Umbilical cord (tissue), 2 donors: ENCODE measurements around the gene ARMC7. TPM values are rescaled to one million over a fixed set of nuclear protein-coding genes. Genes with fewer than 3 reads are reported as not detected.
A peak's percentile ranks its signal among the peaks of the same experiment; 100 is the strongest.
"Not testable (repeated sequence)": the region's sequence is repeated elsewhere in the genome, so short reads cannot be mapped to it uniquely, and the experiment has no call there.

ENCODE experiments used
- DNase-seq: peaks from one replicate; pipeline ENCODE4 v3.0.0-alpha.2; 2015; ENCODE audit warnings: low spot score
- total RNA-seq: library from RNA; depleted of rRNA; stranded (reverse); fragments of >200 nt; gene quantifications from one replicate; pipeline ENCODE4 v1.2.3, GENCODE V29; 2014; ENCODE audit warnings: low replicate concordance; ENCODE audit not compliant: insufficient read depth

Gene ARMC7
- total RNA-seq, 1 donor from 2014 or later = 2.6 TPM

DNA sequence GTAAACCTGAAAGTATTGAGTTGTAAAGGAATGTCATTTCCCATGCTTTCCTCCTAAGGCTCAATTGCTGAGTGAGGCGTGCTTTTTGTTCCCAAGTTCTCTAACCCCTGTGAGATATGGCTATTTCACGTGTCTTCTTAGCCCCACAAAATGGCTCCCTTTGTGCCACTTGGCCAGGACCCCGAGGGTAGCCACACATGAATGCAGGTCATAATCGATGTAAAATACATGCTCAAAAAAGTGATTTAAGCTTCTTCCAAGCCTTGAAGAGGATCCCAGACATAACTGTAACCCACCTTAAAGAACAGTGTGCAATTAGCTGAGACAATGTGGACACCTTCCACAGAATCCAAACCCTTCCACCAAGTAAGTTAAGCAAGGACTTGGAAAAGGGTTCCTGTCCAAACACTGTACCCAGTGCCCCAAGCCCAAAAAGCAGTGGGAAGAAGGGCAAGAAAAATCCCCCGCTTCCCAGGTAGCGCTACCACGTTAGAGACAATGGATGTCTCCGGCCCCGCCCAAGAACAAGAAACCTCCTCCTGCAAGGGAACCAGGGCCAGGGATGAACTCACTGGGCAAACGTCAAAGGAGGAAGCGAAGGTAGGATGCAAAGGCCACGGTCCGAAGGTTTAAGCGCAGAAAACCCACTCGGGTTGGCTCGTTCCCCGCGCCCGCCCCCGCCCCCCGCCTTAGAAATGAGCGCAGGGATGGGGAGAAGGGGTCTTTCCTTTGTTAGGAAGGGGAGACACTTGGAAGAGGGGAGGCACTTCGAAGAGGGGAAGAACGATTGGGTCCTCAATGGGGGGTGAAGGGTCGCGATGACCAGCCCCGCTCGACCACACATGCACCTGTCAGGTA is 43.4 kb downstream of the ARMC7 start:
- peak; percentile 34 for DNase-seq

DNA sequence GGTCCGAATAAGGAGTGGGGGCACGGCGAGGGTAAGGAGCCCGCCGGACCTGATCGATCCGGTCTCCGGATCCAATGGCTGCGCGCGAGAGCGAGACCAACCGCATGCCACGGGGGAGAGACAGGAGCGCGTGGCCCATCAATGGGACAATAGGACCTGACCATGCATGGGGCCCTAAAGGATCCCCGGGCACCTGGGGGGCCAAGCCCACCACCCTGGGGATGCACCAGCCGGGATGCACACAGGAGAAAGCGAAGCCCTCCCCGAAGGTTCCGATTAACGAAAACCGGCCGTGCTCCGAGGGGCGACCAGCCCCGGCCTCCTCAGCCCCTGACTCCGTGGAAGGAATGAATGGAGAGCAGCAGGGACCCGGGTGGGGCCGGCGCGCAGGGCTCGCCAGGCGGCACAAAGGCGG is 44.0 kb downstream of the ARMC7 start:
- no peak for DNase-seq

DNA sequence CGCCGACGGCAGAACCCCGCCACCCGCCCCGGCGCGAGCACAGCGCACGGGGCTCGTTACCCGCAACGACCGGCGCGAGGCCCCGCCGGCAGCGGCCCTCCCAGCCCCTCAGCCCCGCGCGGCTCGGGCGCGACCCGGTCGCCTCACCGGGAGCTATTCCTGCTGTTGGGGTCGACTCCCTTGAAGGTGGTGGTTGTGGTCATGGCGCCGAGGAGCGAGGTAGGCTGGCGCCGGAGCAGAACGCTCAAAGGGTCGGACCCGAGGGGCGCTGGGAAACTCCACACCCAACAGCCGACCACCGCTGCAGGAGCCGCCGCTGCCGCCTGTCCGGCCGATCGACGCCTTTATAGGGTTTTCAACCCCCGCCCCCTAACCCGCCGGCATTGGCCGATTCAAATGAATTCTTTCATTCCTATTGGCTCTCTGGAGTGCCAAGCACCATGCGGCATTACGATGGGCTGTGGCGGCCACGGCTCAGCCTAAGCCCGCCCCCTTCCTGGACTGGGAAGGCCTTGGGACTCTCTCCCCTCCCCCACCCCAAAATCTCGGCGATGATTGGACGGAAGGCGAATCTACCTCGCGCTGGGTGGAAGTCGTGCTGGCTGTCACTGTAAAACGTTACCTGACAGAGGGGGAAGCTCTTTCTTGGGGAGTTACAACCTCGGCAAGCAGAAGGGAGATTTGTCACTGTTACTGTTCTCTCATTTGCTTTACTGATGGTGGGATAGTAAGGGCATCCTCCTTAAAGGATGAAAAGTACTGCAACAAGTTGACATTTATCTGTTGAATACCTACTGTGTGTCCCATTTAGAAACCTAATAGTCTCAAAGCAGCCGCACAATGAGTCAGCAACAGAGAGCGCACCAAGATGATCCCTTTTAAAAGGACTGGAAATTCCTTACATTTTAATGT is 44.7 kb downstream of the ARMC7 start, which contains the start of gene JPT1:
Gene JPT1, minus strand, starts transcription at position 318 of the 912 bp plus-strand sequence. Its CDS starts 115 bp downstream, at position 203.
- peak; percentile 99 for DNase-seq

DNA sequence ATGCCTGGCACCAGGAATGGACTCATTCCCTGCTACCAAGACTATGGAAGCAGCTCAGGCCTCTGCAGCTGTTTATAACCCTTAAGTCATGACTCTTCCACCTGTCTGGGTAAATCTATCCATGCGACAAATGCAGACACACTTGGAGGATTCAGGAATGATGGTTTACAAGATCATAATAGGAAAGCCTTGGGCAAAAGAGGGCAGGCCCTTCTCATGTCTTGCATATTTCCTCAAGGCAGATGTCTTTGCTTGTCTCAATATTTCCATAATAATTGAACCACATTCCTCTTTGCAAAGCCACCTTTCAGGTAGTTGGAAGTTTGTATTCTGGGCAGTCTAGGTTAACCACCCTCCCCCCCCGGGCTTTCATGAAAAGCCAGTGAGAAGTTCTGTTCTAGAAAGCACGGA is 45.4 kb downstream of the ARMC7 start:
- no peak for DNase-seq

DNA sequence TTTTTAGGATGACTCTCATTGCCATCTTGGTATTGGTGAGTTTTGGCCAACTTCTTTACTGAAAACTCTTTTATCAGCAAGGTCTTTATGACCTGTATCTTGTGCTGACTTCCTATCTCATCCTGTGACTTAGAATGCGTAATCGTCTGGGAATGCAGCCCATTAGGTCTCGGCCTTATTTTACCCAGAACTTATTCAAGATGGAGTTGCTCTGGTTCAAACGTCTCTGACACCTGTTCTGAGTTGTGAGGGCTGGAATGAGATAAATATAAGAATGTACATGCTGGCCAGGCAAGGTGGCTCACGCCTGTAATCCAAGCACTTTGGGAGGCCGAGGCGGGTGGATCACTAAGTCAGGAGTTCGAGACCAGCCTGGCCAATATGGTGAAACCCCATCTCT is 48.7 kb downstream of the ARMC7 start:
- DNase-seq = not testable (repeated sequence)

DNA sequence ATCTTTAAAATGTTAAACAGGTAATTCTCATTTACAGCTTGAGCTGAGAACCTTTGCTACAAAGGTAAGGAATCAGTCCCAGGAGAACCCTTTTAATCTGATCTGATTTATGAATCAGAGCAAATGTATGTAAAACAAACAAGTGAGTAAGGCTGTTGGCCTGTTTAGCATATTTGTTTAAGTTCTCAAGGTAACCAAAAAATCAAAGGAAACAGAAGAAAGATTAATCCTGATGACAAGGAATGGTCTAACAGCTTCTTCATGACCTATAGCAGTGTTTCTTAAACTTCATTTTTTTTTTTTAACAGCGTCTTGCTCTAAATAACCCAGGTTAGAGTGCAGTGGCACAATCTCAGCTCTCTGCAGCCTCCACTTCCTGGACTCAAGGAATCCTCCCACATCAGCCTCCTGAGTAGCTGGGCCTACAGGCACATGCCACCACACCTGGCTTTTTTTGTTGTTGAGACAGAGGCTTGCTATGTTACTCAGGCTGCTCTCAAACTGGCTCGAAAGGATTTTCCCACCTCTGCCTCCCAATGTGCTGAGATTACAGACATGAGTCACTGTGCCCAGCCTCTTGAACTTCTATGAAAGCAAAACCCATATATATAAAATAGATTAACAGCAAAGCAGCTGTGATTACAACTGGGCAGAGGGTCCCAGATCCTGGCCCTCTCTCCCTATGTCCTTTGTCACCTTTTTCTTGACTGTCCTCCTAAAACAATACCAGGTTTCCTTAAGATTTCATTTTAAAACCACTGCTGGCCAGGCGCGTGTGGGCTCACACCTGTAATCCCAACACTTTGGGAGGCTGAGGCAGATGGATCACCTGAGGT is 49.6 kb downstream of the ARMC7 start:
- DNase-seq = no peak

DNA sequence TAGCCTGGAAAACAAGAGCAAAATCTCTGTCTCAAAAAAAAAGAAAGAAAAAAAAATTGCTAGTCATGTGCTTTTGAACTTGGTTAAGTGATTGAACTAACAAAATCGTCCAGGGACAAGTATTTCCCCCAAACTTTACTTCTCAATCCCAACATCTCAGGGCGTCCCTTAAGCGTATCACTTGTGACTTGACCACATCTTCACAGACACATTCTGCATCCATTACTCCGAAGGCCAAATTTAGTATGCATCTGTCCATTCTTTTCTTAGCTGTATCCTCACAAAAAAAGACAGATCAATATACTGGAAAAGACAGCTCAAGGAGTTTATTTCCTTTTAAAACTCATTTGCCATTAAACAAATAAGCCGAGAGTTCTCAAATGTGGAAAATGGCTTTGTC is 50.4 kb downstream of the ARMC7 start:
- no peak for DNase-seq

DNA sequence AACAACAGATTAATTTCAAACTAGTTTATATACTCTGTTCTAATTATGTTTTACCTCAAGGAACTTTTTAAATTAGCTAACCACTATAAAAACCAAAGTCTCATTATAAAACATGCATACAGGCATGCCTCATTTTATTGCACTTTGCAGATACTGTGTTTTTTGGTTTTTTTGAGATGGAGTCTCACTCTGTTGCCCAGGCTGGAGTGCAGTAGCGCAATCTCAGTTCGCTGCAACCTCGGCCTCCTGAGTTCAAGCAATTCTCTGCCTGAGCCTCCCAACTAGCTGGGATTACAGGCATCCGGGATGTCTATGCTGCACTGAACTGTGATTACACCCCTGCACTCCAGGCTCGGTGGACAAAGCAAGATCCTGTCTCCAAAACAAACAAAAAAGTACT is 53.3 kb downstream of the ARMC7 start:
- DNase-seq = no peak

DNA sequence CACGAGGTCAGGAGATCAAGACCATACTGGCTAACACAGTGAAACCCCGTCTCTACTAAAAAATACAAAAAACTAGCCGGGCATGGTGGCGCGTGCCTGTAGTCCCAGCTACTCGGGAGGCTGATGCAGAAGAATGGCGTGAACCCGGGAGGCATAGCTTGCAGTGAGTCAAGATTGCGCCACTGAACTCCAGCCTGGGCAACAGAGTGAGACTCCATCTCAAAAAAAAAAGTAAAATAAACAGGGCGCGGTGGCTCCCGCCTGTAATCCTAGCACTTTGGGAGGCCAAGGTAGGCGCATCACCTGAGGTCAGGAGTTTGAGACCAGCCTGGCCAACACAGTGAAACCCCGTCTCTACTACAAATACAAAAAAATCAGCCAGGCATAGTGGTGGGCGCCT is 54.8 kb downstream of the ARMC7 start:
- DNase-seq = not testable (repeated sequence)

DNA sequence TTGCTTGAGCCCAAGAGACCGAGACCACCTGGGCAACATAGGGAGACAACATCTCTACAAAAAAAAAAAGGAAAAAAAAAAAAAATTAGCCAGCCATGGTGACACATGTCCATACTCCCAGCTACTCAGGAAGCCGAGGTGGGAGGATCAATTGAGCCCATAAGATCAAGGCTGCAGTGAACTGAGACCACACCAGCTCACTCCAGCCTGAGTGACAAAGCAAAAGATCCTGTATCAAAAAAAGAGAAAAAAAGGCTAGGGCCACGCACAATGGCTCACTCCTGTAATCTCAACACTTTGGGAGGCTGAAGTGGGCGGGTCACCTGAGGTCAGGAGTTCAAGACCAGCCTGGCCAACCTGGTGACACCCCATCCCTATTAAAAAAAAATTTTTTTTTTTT is 59.2 kb downstream of the ARMC7 start:
- no peak for DNase-seq

DNA sequence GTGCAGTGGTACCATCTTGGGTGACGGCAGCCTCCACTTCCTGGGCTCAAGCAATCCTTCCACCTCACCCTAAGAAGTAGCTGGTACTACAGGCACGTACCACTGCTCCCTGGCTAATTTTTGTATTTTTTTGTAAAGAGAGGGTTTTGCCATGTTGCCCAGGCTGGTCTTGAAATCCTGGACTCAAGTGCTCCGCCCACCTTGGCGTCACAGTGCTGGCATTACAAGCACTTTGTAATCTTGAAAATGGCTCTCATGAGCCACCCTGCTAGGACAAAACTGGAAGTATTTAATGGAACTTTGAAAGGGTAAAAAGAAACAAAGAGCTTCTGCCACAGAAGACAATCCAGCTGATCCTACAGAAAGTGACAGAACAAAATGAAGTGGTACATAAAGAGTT is 63.8 kb downstream of the ARMC7 start:
- no peak for DNase-seq

DNA sequence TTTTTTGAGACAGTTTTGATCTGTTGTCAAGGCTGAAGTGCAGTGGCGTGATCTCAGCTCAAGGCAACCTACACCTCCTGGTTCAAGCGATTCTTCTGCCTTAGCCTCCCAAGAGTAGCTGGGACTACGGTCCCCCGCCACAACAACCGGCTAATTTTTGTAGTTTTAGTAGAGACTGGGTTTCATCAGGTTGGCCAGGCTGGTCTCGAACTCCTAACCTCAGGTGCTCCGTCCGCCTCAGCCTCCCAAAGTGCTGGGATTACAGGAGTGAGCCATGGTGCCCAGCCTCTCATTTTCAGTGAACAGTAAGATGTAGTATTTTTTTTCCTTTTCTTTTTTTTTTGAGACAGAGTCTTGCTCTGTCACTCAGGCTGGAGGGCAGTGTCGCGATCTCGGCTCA is 65.2 kb downstream of the ARMC7 start:
- no peak for DNase-seq

DNA sequence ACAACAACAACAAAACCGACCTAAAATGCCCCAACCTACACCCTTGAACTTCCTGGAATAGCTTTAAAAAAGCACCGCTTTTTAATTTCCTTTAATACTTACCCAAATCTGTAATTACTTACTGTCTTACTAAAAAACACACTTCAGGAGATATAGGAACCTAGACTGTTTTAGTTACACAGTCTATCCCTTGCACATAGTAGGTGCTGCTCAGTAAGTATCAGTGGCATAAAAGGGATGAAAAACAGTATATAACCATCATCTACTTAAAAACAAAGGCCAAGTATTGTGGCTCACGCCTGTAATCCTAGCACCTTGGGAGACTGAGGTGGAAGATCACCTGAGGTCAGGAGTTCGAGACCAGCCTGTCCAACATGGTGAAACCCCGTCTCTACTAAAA is 66.9 kb downstream of the ARMC7 start:
- no peak for DNase-seq

DNA sequence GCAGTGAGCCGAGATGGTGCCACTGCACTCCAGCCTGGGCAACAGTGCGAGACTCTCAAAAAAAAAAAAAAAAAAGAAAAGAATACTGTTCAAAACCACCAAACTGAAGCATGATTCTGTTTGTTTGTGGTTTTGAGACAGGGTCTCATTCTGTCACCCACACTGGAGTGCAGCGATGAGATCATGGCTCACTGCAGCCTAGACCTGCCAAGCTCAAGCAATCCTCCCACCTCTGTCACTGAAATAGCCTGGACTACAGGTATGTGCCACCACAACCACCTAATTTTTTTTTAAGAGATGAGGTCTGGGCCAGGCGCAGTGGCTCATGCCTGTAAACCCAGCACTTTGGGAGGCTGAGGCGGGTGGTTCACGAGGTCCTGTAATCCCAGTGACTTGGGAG is 68.7 kb downstream of the ARMC7 start:
- DNase-seq = no peak

Other genes starting within 250 kb of the ARMC7 start
- 1.7 TPM for gene FDXR, start 237.0 kb upstream of the ARMC7 start, total RNA-seq
- not detected for gene FADS6, start 216.3 kb upstream of the ARMC7 start, total RNA-seq
- 2.9 TPM for gene USH1G, start 186.7 kb upstream of the ARMC7 start, total RNA-seq
- 0.72 TPM for gene OTOP2, start 185.7 kb upstream of the ARMC7 start, total RNA-seq
- gene OTOP3, start 174.1 kb upstream of the ARMC7 start, total RNA-seq = not detected
- gene HID1, start 137.2 kb upstream of the ARMC7 start, total RNA-seq = 8.9 TPM
- gene CDR2L, start 122.3 kb upstream of the ARMC7 start, total RNA-seq = 3.1 TPM
- gene MRPL58, start 97.3 kb upstream of the ARMC7 start, total RNA-seq = 24.6 TPM
- 231 TPM for gene ATP5PD, start 63.0 kb upstream of the ARMC7 start, total RNA-seq
- gene KCTD2, start 62.7 kb upstream of the ARMC7 start, total RNA-seq = 21.2 TPM
- 20.7 TPM for gene SLC16A5, start 22.0 kb upstream of the ARMC7 start, total RNA-seq
- gene NT5C, start 21.8 kb downstream of the ARMC7 start, total RNA-seq = 47.7 TPM
- gene JPT1, start 44.5 kb downstream of the ARMC7 start, total RNA-seq = 16.6 TPM
- gene SUMO2, start 73.0 kb downstream of the ARMC7 start, total RNA-seq = 67.2 TPM
- gene NUP85, start 95.7 kb downstream of the ARMC7 start, total RNA-seq = 33.5 TPM
- gene GGA3, start 151.6 kb downstream of the ARMC7 start, total RNA-seq = 33.7 TPM
- gene MRPS7, start 151.9 kb downstream of the ARMC7 start, total RNA-seq = 14.9 TPM
- gene MIF4GD, start 161.3 kb downstream of the ARMC7 start, total RNA-seq = 2.9 TPM
- 43.1 TPM for gene SLC25A19, start 179.5 kb downstream of the ARMC7 start, total RNA-seq